HG03045 (cell line): ENCODE data around the gene VRTN.

Experiments used
- ATAC-seq: cut with Tn5 transposase; IDR thresholded peaks from one replicate; pipeline ENCODE4 v1.9.1; 2021; ENCODE audit warnings: mild to moderate bottlenecking, moderate library complexity; ENCODE audit not compliant: unreplicated experiment

The VRTN gene

GRCh38 chr14:74392616-74393570 lies 44.6 kb downstream of the VRTN start:
- no peak for ATAC-seq

- no peak for ATAC-seq
These were observed 46.3 kb downstream of the VRTN start for GRCh38 chr14:74394549-74394948.

- no peak for ATAC-seq
These were observed 46.8 kb downstream of the VRTN start for GRCh38 chr14:74395094-74395493.

GRCh38 chr14:74400031-74400685 lies 51.9 kb downstream of the VRTN start:
- no peak for ATAC-seq

GRCh38 chr14:74400919-74401503 lies 52.7 kb downstream of the VRTN start:
- no peak for ATAC-seq

GRCh38 chr14:74401504-74402241 lies 53.4 kb downstream of the VRTN start:
- peak; percentile 68 for ATAC-seq

GRCh38 chr14:74402401-74403251 lies 54.4 kb downstream of the VRTN start:
- no peak for ATAC-seq

- no peak for ATAC-seq
These were observed 55.5 kb downstream of the VRTN start for GRCh38 chr14:74403619-74404417.

- ATAC-seq: no peak
These were observed 56.2 kb downstream of the VRTN start for GRCh38 chr14:74404435-74404834.

GRCh38 chr14:74405663-74406062 lies 57.4 kb downstream of the VRTN start:
- ATAC-seq: no peak

GRCh38 chr14:74407021-74407800 lies 58.9 kb downstream of the VRTN start:
- ATAC-seq: no peak

- no peak for ATAC-seq
These were observed 59.5 kb downstream of the VRTN start for GRCh38 chr14:74407801-74408154.

- ATAC-seq: no peak
These were observed 60.6 kb downstream of the VRTN start for GRCh38 chr14:74408870-74409269.

- ATAC-seq: no peak
These were observed 61.2 kb downstream of the VRTN start for GRCh38 chr14:74409441-74409840.
